LNCAP (cell line): ENCODE results near the gene BCL6B.

ENCODE experiments used
- CTCF ChIP-seq: fragments of 450-650 bp; IDR thresholded peaks from 2 replicates; pipeline ENCODE4 v1.5.1; 2017; ENCODE audit warnings: mild to moderate bottlenecking

BCL6B gene

GRCh38 chr17:7019839-7020519, 2.9 kb upstream of the BCL6B start:
- no peak for TF ChIP-seq CTCF

GRCh38 chr17:7020894-7021664, 1.8 kb upstream of the BCL6B start:
- no peak for TF ChIP-seq CTCF

- peak; percentile 94 for TF ChIP-seq CTCF
Measured at GRCh38 chr17:7021993-7022778, 664 bp upstream of the BCL6B start.

- no peak for TF ChIP-seq CTCF
Measured at GRCh38 chr17:7023576-7024401, 939 bp downstream of the BCL6B start.

GRCh38 chr17:7024402-7024785, 1.5 kb downstream of the BCL6B start:
- TF ChIP-seq CTCF: no peak

- TF ChIP-seq CTCF: no peak
Measured at GRCh38 chr17:7025245-7025644, 2.4 kb downstream of the BCL6B start.
